Psoas muscle (tissue), 8 donors: ENCODE data around the gene RBM20. TPM values are rescaled to one million over a fixed set of nuclear protein-coding genes. Genes with fewer than 3 reads are reported as not detected.

Source experiments
- ATAC-seq, 4 donors: fragments of 200-7000 bp; cut with Tn5 transposase; one replicate each; pipeline ENCODE4 v1.9.1; 2020; ENCODE audit warnings: moderate library complexity in 3 of 4, mild to moderate bottlenecking in 2 of 4
- DNase-seq, 2 donors: peaks; one replicate each; pipeline ENCODE4 v3.0.0-alpha.2; 2020
- H3K27ac ChIP-seq: fragments of 200-600 bp; one replicate; pipeline ENCODE4 v1.8.0; 2022
- H3K27me3 ChIP-seq, 3 donors: fragments of 200-600 bp in 1 of 3; one replicate each; pipeline versions ENCODE4 v1.6.1 to v1.8.0; 2013 to 2022; ENCODE audit warnings: low read length in 2 of 3, mild to moderate bottlenecking in 2 of 3, moderate library complexity in 1 of 3; ENCODE audit not compliant: insufficient read depth in 3 of 3
- H3K36me3 ChIP-seq, 2 donors: fragments of 200-600 bp in 1 of 2; one replicate each; pipeline versions ENCODE4 v1.6.1 to v1.8.0; 2013 to 2022; ENCODE audit warnings: low read depth in 1 of 2, mild to moderate bottlenecking in 1 of 2, moderate library complexity in 1 of 2; ENCODE audit not compliant: insufficient read depth in 1 of 2
- H3K4me1 ChIP-seq: fragments of 200-600 bp; one replicate; pipeline ENCODE4 v1.8.0; 2022
- H3K4me3 ChIP-seq: fragments of 200-600 bp; one replicate; pipeline ENCODE4 v1.8.0; 2022; ENCODE audit warnings: mild to moderate bottlenecking
- H3K9me3 ChIP-seq: fragments of 200-600 bp; one replicate; pipeline ENCODE4 v1.8.0; 2022
- WGBS, 3 donors: extraction: QIAGEN DNeasy Blood & Tissue Kit; methylation state at CpG; one replicate each; pipeline versions ENCODE4 v1.1.6 to v1.1.7; 2013; 5-methylcytosine and 5-hydroxymethylcytosine counted together
- intact Hi-C, 2 donors: fragments of 100-400 bp; cut with DNase I; formaldehyde crosslinking; loops; one replicate each; pipeline versions ENCODE4 v1.11.0 to v1.14.2; 2022
- polyA plus RNA-seq, 3 donors: library from polyadenylated mRNA; stranded (reverse); fragments of 200-250 nt; gene quantifications; one replicate each; pipeline ENCODE4 v1.2.3, GENCODE V29; 2013
- total RNA-seq, 4 donors: library from RNA; stranded (reverse); fragmentation: NEBNext Ultra II Directional in 2 of 4; extraction: Animal tissue kit (Norgen Biotek cat#: 25700) in 2 of 4; gene quantifications; one replicate each; pipeline versions ENCODE4 v1.2.1 to v1.2.4, GENCODE V29; 2021 to 2023
- TF ChIP-seq, protein P1 (sequence below): fragments of 200-600 bp; IDR thresholded peaks from one replicate; pipeline ENCODE4 v1.8.0; 2022; ENCODE audit warnings: antibody characterized with exemption
- donor health status: healthy with polysubstance abuse.
- donor health status: DM: no; HTN: no; CAD: no; lungs with moderate emphysema.
- donor health status: Bipolar disorder and iron deficiency.
- donor health status: healthy.
- donor health status: DM: yes; HTN: yes; CAD: no.
- donor health status: DM: no; HTN: no; CAD: no.
- donor health status: DM: no; HTN: no; CAD: no.
- donor health status: DM: yes; HTN: yes; CAD: no.

Gene RBM20
- total and polyA plus RNA-seq, 7 donors: 1.6 to 48.8 (median 14.2) TPM

DNA sequence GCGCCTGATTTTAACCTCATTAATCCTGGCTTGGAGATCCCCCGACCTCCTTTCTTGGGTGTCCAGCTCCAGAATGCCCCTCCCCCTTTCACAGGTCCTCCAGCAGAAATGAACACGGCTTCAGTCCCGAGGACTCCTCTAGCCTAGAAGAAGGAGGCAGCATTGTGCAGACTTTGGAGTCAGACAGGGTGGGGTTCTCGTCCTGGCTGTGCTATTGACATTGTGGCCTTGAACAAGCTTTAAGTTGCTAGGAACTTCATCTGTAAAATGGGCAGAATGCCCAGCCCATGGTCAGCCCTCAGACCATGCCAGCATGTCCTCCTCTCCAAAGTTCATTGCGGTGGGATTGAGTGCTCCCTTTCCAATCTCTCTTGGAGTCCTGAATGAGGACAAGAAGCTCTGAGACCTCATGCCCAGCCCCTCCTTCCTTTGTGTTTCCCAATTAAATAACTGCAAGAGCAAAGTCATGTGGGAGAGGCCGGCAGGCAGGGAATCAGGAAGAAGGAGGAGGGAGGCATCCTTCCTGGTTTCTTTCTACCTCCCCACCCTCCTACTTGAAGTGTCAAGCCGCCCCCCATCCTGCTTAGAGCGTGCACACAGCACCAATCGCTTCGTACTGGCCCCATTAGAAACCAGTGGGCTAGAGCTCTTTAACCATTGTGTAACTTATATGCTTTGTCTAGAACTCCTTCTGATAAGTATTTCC lies 86.4 kb downstream of the RBM20 start:
- ATAC-seq: peak in 2 of 4 donors; percentile 25 to 29
- TF ChIP-seq, protein P1, sequence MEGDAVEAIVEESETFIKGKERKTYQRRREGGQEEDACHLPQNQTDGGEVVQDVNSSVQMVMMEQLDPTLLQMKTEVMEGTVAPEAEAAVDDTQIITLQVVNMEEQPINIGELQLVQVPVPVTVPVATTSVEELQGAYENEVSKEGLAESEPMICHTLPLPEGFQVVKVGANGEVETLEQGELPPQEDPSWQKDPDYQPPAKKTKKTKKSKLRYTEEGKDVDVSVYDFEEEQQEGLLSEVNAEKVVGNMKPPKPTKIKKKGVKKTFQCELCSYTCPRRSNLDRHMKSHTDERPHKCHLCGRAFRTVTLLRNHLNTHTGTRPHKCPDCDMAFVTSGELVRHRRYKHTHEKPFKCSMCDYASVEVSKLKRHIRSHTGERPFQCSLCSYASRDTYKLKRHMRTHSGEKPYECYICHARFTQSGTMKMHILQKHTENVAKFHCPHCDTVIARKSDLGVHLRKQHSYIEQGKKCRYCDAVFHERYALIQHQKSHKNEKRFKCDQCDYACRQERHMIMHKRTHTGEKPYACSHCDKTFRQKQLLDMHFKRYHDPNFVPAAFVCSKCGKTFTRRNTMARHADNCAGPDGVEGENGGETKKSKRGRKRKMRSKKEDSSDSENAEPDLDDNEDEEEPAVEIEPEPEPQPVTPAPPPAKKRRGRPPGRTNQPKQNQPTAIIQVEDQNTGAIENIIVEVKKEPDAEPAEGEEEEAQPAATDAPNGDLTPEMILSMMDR: no peak
- Histone ChIP-seq H3K4me1 (peaks cover 43% of the 10 kb centered on the region), H3K4me3 (peak overlapping the region; percentile 62), H3K27ac (peak overlapping the region; percentile 94), H3K36me3 (no peaks in the 10 kb centered on the region), H3K9me3 (no peaks in the 10 kb centered on the region), H3K27me3 (no peaks in the 10 kb centered on the region)
- intact Hi-C loops: loop anchor here in 1 of 2 donors (5.0 kb wide), 2 partner anchors 63 to 118 kb away; no protein-coding TSS in a partner anchor
- 48 to 72% (median 61%) methylated on average over 11 of the region's 11 CpGs for WGBS, 3 donors
- no peak for DNase-seq

DNA sequence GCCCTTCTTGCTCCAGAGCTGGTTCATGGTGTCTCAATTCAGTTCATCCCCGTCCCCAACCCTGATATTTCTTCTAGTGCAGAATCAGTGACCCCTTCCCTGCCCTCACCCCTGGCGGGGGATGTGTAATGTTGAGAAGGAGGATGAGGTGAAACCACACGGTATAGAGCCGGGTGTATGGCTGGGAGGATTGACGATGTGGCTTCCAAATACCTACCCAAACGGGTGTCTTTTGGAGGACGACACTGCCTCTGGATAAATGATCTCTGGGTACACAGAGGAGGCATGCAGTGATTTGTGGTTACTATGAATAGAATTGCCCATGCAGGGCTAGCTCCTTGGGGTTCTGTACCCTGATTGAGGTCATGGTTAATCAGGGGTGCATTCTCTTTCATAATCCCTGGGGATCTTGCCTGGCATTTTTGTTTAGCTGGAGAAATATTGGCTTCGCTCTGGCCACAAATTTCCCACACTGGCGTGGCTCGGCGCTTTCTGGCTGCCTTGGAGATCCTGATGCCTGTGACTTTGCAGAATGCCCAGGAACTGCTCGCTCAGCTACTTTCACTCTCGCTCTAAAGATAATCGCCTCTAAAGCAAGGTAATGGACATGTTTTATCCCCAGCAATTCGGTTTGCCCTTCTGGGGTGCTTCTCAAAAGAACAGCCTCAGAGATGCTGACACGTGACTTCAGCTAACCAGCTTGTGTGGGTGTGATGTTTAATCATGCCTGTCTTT lies 89.2 kb downstream of the RBM20 start:
- peak overlapping the region; percentile 62 for H3K4me3 ChIP-seq
- TF ChIP-seq, protein P1: no peak
- WGBS, 3 donors: 26 to 38% (median 29%) methylated on average over 16 of the region's 16 CpGs
- DNase-seq (peak in 1 of 2 donors; percentile 71), ATAC-seq (peak; percentile 68 to 78 (median 76))
- intact Hi-C loops: loop anchor here in 1 of 2 donors (5.0 kb wide), 2 partner anchors 66 to 121 kb away; no protein-coding TSS in a partner anchor
- H3K27me3 ChIP-seq: no peaks in the 10 kb centered on the region
- H3K4me1 ChIP-seq: peaks cover 28% of the 10 kb centered on the region
- peak overlapping the region; percentile 94 for H3K27ac ChIP-seq
- no peaks in the 10 kb centered on the region for H3K36me3 ChIP-seq
- no peaks in the 10 kb centered on the region for H3K9me3 ChIP-seq

DNA sequence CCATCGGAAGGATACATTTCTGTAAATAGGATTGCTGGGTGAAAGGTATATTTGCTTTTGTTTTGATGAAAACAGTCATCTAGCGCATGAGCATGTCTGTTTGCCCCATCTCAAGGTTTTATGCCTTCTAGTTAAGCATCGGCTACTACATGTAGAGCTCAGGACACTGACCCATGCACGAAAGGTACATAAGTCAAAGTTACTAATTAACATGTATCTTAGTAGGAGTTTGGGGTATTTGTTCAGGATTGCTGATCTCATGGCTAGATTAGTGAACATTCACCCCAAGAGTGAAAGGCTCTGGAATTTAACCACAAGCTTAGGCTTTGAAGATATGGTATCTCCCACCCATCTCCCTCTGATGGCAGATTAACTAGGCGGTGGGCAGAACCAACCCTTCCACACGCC lies 91.5 kb downstream of the RBM20 start:
- 94 to 98% (median 95%) methylated on average over 6 of the region's 6 CpGs for WGBS, 3 donors
- TF ChIP-seq, protein P1: no peak
- H3K27me3 ChIP-seq: no peaks in the 10 kb centered on the region
- intact Hi-C loops: no loop called here
- H3K4me1 ChIP-seq: peaks cover 26% of the 10 kb centered on the region
- H3K4me3 ChIP-seq: no peak overlapping the region
- H3K36me3 ChIP-seq: no peaks in the 10 kb centered on the region
- no peak overlapping the region for H3K27ac ChIP-seq
- ATAC-seq (no peak), DNase-seq (no peak)
- H3K9me3 ChIP-seq: no peaks in the 10 kb centered on the region

DNA sequence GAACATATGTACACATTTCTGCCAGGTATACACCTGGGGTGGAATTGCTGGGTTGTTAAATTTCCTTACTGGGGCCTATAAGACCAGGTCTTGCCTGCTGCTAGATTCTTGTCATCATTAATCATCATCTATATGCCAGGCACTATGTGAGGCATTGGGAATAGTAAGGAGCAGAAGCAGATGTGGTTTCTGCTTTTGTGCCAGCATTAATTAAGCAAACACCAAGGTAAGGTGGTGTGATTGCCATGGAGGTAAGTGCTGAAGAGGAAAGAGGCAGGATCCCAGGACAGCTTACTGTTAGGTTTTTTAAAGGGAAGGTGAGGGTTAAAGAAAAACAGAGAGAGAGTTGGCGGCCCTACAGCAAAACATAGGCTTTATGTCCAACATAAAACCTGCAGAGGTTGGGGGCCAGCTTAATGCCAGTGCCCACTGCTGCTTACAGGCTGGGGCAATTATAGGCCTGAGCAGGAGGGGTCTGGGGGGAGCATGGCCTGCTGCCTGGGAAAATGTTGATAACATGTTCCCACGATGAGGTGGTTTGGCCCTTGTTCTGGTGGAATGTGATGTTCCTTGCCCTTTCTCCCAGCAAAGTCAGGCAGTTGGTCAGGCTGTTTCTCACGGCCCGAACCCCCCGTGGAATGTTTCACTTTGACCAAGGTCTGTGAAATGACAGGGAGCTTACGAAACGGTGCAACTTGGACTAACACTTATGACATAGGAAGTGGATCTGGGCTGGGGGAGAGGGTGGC lies 93.9 kb downstream of the RBM20 start:
- DNase-seq (no peak), ATAC-seq (no peak)
- Histone ChIP-seq H3K27me3 (no peaks in the 10 kb centered on the region), H3K36me3 (no peaks in the 10 kb centered on the region), H3K4me1 (peaks cover 22% of the 10 kb centered on the region), H3K27ac (no peak overlapping the region), H3K9me3 (no peaks in the 10 kb centered on the region), H3K4me3 (no peak overlapping the region)
- intact Hi-C loops: no loop called here
- WGBS, 3 donors: 46 to 76% (median 52%) methylated on average over 7 of the region's 7 CpGs
- TF ChIP-seq, protein P1: no peak
